ENCODE measurements around the gene ADPRHL1. TPM values are rescaled to one million over a fixed set of nuclear protein-coding genes. Genes with fewer than 3 reads are reported as not detected.
"Not testable (repeated sequence)": the region's sequence is repeated elsewhere in the genome, so short reads cannot be mapped to it uniquely, and the experiment has no call there.

ADPRHL1 gene
- total RNA-seq, 2 experiments from 2014 or later, result 0.42 to 0.47 TPM

DNA sequence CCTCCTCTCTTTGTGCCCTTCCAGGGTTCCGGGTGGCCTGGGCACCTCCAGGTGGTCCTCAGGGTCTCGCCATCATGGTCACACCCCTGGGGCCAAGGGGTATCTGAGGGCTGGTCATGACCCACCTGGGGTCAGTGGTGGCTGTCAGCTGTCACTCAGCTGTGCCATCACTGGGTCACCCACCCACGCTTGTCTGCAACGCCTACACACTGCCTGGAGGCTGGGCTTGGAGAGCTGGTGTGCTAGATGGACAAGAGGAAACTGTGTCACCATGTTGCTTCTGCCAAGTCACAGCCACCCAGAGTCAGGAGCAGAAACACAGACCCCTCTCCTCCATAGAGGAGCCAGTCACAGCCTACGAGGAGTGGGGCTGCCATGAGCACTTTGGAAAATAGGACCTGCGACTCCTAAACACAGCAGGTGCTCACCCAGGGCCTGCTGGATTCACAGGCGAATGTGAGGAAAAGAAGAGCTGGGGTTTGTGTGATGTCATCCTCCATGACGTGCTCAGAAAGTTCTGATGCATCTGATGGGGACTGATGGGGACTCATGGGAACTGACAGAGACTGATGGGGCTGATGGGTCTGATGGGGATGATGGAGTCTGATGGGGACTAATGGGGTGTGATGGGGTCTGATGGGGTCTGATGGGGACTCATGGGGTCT is 78.6 kb downstream of the ADPRHL1 start:
- H3K27ac Mint-ChIP-seq, result no peak overlapping the region
- DNase-seq (no peak), ATAC-seq (ENCODE audit: poor library complexity) (no peak)
- H3K9me3 Mint-ChIP-seq, result no peaks in the 10 kb centered on the region
- ChIA-PET CTCF (no interaction called here), POLR2A (no interaction called here)
- Histone ChIP-seq H3K4me1 (ENCODE audit: insufficient read depth, low read length) (no peaks in the 10 kb centered on the region), H3K9me3 (ENCODE audit: control insufficient read depth in 1 of 2, insufficient read depth in 1 of 2, low read length in 2 of 2) (peaks cover 0 to 7% of the 10 kb centered on the region in 2 experiments), H3K36me3 (ENCODE audit: insufficient read depth, low read length) (no peaks in the 10 kb centered on the region), H3K27ac (ENCODE audit: low read depth in 1 of 2, low read length in 2 of 2) (no peak overlapping the region), H3K27me3 (ENCODE audit: control insufficient read depth in 1 of 2, insufficient read depth in 2 of 2, low read length in 2 of 2) (no peaks in the 10 kb centered on the region), H3K4me3 (ENCODE audit: low read length) (no peak overlapping the region)
- no peak overlapping the region for H3K4me3 Mint-ChIP-seq
- peaks cover 5% of the 10 kb centered on the region for H3K27me3 Mint-ChIP-seq
- H3K4me1 Mint-ChIP-seq (ENCODE audit: low read depth), result no peaks in the 10 kb centered on the region
- intact Hi-C loops (cut with DNase I, micrococcal nuclease), result no loop called here
- TF ChIP-seq, protein P1, sequence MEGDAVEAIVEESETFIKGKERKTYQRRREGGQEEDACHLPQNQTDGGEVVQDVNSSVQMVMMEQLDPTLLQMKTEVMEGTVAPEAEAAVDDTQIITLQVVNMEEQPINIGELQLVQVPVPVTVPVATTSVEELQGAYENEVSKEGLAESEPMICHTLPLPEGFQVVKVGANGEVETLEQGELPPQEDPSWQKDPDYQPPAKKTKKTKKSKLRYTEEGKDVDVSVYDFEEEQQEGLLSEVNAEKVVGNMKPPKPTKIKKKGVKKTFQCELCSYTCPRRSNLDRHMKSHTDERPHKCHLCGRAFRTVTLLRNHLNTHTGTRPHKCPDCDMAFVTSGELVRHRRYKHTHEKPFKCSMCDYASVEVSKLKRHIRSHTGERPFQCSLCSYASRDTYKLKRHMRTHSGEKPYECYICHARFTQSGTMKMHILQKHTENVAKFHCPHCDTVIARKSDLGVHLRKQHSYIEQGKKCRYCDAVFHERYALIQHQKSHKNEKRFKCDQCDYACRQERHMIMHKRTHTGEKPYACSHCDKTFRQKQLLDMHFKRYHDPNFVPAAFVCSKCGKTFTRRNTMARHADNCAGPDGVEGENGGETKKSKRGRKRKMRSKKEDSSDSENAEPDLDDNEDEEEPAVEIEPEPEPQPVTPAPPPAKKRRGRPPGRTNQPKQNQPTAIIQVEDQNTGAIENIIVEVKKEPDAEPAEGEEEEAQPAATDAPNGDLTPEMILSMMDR (IDR thresholded peaks at IDR 0.05), result no peak
- H3K36me3 Mint-ChIP-seq (ENCODE audit: low read depth), result no peaks in the 10 kb centered on the region

DNA sequence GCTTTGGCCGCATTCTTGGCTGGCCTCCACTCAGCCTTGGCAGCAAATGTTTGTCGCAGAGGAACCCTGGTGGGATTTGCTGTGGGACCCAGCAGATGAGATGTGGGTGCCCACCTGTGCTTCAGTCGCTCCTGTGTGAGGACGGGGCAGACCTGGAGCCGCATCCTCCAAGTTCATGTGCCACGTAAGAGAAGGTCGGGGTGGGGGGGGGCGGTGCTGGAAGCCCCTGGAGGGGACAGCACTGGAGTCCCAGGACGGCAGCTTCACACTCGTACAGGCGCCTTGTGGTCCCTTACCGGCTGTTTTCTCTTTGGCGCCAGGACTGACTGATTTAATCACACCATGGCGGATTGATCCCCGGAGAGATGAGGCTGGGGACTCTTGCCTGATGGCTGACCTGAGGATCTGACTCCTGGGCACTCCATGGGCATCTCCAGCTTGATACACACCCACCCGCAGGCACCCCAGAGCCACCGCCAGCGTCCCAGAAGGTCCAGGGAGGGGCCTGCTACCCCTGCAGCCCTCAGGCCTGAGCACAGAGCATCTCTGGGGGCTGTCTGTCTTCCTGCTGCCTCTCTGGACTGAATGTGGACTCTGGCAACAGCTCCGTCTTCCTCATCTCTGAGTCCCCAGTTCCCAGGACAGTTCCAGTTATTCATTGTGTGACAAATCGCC is 79.3 kb downstream of the ADPRHL1 start:
- Histone ChIP-seq H3K27me3 (ENCODE audit: control insufficient read depth in 1 of 2, insufficient read depth in 2 of 2, low read length in 2 of 2) (no peaks in the 10 kb centered on the region), H3K9me3 (ENCODE audit: control insufficient read depth in 1 of 2, insufficient read depth in 1 of 2, low read length in 2 of 2) (peaks cover 0 to 7% of the 10 kb centered on the region in 2 experiments), H3K36me3 (ENCODE audit: insufficient read depth, low read length) (no peaks in the 10 kb centered on the region), H3K27ac (ENCODE audit: low read depth in 1 of 2, low read length in 2 of 2) (no peak overlapping the region), H3K4me1 (ENCODE audit: insufficient read depth, low read length) (no peaks in the 10 kb centered on the region), H3K4me3 (ENCODE audit: low read length) (no peak overlapping the region)
- TF ChIP-seq, protein P1 (IDR thresholded peaks at IDR 0.05), result no peak
- intact Hi-C loops (cut with DNase I, micrococcal nuclease), result no loop called here
- no peak overlapping the region for H3K27ac Mint-ChIP-seq
- no peak for ATAC-seq (ENCODE audit: poor library complexity)
- peaks cover 5% of the 10 kb centered on the region for H3K27me3 Mint-ChIP-seq
- H3K9me3 Mint-ChIP-seq, result no peaks in the 10 kb centered on the region
- no peaks in the 10 kb centered on the region for H3K4me1 Mint-ChIP-seq (ENCODE audit: low read depth)
- ChIA-PET POLR2A (no interaction called here), CTCF (no interaction called here)
- no peak for DNase-seq
- no peak overlapping the region for H3K4me3 Mint-ChIP-seq
- no peaks in the 10 kb centered on the region for H3K36me3 Mint-ChIP-seq (ENCODE audit: low read depth)

DNA sequence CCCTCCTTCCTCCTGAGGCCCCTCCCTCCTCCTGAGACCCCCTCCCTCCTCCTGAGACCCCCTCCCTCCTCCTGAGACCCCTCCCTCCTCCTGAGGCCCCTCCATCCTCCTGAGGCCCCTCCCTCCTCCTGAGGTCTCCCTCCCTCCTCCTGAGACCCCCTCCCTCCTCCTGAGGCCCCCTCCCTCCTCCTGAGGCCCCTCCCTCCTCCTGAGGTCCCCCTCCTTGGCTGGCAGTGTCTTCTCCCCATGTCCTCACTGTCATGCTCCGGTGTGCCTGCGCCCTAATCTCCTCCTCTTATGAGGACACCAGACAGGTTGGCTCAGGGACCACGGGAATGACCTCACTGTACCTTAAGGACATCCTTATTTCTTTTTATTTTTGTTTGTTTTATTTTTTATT is 81.6 kb downstream of the ADPRHL1 start:
- H3K27ac Mint-ChIP-seq; H3K4me3 ChIP-seq (ENCODE audit: low read length); H3K27me3 Mint-ChIP-seq; H3K9me3 ChIP-seq (ENCODE audit: control insufficient read depth in 1 of 2, insufficient read depth in 1 of 2, low read length in 2 of 2); ATAC-seq (ENCODE audit: poor library complexity); H3K9me3 Mint-ChIP-seq; H3K4me1 Mint-ChIP-seq (ENCODE audit: low read depth); H3K4me3 Mint-ChIP-seq; CTCF ChIA-PET; intact Hi-C loops (cut with DNase I, micrococcal nuclease); H3K27me3 ChIP-seq (ENCODE audit: control insufficient read depth in 1 of 2, insufficient read depth in 2 of 2, low read length in 2 of 2); H3K36me3 ChIP-seq (ENCODE audit: insufficient read depth, low read length); POLR2A ChIA-PET; H3K36me3 Mint-ChIP-seq (ENCODE audit: low read depth); H3K27ac ChIP-seq (ENCODE audit: low read depth in 1 of 2, low read length in 2 of 2); H3K4me1 ChIP-seq (ENCODE audit: insufficient read depth, low read length): not testable (repeated sequence)
- DNase-seq, result peak in 1 of 14 experiments; percentile 63

Measured in CD4-positive, alpha-beta T cell (primary cell).